CD4-positive, alpha-beta T cell treated with Interferon gamma for 1 hour (primary cell): ENCODE data around the gene PPIAL4G.
A peak's percentile ranks its signal among the peaks of the same experiment; 100 is the strongest.
"Not testable (repeated sequence)": the region's sequence is repeated elsewhere in the genome, so short reads cannot be mapped to it uniquely, and the experiment has no call there.

Experiments
- DNase-seq: peaks from one replicate; pipeline ENCODE4 v3.0.0-alpha.2; 2020

The PPIAL4G gene

DNA sequence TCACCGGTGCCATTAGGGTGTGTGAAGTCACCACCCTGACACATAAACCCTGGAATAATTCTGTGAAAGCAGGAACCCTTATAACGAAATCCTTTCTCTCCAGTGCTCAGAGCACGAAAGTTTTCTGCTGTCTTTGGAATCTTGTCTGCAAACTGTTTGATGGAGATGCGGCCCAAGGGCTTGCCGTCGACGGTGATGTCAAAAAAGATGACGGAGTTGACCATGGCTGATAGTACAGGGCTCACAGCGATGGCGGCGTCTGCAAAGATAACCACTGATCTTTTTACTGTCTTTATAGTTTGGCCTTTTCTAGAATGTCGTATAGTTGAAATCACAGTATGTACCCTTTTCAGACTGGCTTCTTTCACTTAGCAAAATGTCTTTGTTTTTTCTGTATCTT lies at the start of gene PPIAL4G:
TSS of gene PPIAL4G (minus strand) at position 274 of the 400 bp plus-strand sequence. CDS start at position 224, 50 bp downstream.
- not testable (repeated sequence) for DNase-seq

DNA sequence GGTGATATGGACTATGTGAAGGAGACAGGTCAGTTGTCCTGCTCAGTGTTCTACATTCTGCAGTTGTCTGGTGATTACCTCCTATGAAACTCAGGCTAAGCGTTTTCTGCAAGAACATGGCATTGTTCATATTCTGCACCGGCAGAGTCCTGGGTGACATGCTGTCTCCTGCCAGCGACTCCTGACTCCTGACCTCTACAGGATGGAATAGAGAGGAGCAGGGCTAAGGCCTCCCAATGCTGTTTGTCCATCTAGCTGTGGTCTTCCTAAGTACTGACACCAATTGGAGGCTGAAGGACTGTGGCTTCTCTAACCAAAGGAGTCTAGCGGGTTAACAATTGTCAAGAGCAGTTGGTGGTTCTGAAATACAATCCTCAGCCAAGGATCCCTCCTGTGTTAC lies 49.1 kb upstream of the PPIAL4G start:
- not testable (repeated sequence) for DNase-seq

DNA sequence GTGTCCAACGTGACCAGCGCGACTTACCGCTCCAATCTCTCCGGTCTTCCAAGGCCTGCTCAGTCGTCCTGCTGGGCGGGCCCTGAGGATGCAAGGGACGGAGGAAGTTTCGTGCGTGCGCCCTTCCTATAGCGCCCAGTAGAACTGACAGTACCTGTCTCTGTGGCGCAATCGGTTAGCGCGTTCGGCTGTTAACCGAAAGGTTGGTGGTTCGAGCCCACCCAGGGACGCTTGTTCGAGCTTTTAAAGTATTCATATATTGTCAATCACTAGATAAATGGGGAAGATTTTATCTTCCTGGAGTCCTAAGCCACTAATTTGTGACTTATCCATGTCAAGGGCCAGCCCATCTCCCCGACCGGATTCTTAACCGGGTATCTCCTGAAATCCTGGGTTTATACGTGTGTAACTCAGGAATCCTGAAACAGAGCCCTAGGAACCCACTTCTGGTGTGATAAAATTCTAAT lies 46.0 kb upstream of the PPIAL4G start:
- DNase-seq = peak; percentile 69

DNA sequence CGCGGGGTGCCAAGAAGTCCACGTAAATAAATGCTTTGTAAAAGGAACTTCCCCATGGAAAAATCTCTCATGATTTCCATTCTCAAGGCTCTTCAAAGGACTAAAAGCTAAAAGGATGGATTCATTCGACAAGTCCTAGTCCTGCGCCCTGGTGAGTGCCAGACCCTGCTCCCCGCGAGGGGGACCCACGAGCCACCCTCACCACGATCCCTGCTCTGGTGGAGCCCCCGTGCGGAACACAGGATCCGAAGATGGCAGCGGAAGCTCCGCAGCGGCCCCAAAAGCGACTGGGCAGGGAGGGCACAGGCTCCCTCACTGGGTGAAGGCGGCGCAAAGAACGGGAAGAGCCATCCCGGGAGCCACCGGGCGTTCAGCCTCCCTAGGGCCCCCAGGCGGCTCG lies 45.5 kb upstream of the PPIAL4G start:
- DNase-seq = not testable (repeated sequence)

DNA sequence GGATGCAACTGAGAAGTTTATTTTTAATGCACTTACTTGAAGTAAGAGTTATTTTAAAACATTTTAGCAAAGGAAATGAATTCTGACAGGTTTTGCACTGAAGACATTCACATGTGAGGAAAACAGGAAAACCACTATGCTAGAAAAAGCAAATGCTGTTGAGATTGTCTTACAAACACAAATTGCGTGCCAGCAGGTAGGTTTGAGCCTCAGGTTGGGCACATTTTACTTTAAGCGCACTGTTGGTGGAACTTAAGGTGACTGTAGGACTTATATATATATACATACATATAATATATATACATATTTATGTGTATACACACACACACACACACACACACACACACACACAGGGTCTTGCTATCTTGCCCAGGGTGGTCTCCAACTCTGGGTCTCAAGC lies 43.5 kb upstream of the PPIAL4G start:
- DNase-seq = not testable (repeated sequence)

DNA sequence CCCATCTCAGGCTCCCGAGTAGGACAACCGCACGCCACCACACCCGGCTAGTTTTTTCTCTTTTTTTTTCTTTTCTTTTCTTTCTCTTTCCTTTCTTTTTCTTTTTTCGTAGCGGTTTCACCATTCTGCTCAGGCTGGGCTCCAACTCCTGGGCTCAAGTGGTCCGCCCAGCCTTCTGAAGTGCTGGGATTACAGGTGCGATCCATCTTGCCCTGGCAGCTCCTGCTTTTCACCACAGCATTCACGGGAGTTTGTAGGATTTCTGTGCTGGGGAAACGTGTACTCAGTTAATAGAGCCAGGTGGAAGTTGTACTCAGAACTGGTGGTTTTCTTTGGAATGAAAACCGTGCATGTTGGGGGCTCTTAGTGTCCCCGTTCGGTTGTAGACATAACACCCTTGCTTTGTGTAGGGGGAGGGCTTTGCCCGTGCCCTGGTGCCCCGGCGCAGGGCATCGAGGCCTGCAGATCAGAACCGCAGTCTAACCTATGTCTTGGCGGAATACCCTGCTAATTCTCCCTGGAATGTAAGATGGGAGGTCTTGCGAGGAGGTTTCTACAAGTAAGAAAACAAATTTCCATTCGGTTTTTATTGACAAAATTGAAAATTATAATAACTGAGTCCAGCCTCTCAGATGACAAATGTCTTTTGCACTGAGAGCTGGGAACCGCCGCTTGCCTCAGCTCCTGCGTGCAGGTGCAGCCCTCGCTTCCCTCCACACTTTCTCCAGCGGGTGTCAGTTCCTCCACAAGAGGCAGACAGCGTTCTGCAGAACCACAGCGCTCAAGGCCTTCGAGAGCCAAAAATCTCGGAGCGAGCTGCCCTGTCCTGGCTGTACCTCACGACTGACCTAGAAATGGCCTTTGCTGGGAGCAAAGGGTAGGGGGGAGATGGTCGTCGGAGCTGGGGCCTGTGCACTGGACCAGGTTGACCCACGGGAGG lies 40.4 kb upstream of the PPIAL4G start:
- DNase-seq = not testable (repeated sequence)

DNA sequence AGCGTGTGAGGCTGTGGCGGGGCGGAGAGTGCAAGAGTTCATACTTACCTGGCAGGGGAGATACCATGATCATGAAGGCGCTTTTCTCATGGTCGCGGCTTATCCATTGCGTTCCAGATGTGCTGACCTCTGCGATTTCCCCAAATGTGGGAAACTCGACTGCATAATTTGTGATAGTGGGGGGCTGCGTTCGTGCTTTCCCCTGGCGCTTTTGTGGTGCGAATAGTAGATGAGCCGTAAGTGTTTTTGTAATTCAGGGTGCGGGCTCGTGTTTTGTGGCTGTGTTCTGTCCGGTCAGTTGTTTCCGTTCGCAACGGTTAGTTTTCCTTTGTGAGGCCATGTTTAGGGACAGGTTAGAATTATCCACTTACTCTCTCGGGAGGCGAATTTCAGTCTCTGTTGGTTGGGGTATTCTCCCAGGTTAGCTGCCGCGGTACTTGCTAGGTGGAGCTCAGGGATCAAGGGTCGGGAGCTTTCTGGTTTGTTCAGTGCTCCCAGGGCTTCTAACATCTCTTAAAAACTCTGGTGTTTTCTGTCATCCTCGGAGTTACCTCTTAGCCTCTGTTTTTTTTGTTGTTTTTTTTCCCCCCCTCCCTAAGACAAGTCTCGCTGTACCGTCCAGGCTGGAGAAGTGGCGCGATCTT lies 39.6 kb upstream of the PPIAL4G start:
- peak; percentile 94 for DNase-seq

DNA sequence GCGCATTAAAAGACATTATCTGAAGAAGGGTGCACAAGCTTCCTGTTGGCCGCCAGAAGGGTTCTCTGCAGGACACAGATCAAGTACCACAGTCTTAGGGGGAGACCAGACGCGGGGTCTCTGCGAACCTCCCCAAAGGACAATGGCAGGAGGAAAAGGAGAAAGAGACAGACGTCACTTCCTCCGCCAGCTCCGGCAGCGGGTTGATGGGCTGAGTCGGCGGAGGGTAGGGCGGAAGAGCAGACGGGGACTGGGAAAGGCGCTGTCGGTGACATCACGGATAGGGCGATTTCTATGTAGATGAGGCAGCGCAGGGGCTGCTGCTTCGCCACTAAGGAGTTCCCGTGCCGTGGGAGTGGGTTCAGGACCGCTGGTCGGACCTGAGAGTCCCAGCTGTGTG lies 39.0 kb upstream of the PPIAL4G start:
- DNase-seq = peak; percentile 93

DNA sequence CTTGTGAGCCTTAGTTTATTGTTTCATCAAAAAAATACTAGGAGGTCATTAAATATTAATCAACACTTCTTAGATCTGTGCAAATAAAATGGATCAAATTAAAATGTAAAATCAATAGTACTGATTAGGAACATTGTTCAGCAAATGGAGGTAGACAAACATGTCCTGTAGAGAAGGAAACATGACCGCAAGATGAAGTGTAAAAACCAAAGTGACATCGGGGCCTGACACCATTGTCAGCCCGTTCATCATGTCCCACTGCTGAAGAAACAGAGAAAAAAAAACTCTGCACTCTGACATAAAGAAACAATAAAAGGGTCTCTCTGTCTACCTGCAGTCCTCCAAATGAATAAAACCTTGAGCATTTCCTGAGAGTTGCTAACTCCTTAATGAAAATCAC lies 31.2 kb upstream of the PPIAL4G start:
- not testable (repeated sequence) for DNase-seq

DNA sequence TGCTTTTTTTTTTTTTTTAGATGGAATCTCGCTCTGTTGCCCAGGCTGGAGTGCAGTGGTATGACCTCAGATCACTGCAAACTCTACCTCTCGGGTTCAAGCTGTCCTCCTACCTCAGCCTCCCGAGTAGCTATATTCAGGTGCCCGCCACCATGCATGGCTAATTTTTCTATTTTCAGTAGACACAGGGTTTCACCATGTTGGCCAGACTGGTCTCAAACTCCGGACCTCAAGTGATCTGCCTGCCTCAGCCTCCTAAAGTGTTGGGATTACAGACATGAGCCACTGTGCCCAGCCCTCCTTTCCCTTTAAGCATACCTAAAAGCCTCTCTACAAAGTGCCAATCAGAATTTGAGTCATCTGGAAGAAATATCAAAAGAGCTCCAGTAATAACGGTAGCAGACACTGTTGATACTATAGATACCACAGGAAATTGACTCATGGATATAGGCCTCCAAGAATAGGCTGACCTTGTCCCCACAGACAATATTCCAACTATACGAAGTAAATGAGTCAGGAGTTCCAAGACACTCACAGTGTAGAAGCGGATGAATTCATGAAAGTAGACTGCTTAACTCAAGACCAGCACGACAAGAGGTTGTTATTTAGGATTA lies 29.6 kb upstream of the PPIAL4G start:
- not testable (repeated sequence) for DNase-seq

DNA sequence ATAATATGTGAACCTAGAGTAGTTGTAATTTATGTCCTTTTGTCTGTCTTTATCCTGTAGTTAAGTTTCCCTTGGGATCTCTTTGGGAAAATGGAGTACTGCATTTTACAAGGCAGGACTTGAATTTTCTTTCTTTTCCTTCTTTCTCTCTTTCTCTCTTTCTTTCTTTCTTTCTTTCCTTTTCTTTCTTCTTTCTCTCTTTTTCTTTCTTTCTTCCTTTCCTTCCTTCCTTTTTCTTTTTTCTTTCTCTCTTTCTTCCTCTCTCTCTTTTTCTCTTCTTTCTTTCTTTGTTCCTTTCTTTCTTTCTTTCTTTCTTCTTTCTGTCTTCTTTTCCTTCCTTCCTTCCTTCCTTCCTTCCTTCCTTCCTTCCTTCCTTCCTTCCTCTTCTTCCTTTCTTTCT lies 10.8 kb upstream of the PPIAL4G start:
- not testable (repeated sequence) for DNase-seq

DNA sequence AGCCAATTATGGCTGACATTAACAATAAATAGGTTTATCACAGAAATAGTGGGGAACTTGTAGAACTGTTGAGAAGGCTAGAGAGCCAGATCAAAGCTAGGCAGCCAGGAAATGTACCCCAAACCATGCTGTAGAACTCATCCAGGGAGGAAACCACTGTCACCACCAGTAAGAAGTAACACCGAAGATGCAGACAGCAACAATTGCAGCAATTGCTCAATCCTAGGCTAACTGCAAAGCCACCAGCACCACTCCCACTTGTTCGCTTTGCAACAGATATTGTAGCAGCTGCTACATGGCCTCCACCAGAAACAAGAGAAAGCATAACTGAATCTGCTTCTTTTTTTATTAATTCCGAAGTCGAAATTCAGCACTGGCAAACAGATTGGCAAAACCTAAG lies 2.0 kb downstream of the PPIAL4G start:
- DNase-seq = peak; percentile 32

DNA sequence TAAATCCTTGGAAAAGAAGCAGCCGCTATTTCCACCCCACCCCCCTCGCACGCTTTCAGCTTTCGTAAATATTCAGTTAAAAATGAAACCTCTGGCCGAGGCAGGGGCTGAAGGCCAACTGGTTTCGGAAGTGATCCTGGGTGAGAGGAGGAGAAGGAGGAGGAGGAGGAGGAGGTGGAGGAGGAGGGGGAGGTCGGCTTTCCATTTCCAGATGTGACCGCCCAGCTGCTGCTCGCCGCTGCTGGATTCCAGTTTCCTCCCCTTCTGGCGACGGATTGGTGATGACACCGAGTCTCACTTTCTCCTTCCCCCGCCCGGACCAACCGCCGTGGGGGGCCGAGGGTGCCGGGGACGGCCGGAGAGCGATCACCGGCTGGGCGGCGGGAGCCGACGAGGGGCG lies 23.4 kb downstream of the PPIAL4G start:
- DNase-seq = not testable (repeated sequence)

DNA sequence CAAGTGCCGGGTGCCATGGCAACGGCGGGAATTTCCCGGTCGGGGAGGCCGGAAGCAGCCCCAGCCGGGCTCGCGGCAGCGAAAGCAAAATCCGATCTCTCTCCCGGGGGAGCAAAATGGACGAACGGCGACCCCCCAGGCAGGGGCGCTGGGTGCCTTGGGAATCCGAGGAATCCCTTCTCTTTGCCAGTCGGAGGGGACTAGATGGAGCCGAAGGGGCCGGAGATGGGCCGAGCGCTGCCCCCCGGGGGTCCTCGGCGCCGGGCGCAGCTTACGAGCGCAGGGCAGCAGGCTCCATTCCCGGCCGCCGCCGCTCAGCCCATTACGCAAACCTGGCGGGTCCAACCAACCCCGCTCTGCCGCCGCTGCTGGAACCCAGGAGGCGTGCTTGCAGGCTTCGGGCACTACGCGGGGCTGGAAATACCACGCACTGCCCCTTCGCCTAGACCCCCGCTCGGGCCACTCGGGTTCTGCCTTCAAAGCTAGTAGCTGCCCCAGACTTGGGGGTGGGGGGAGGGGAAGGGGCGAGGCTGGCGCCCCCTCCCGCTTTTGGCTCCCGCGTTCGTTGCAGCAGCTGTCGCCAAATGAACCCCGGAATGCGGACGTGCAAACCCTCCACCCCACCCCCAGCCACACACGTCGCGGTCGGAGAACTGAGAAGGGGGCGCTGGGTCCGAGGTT lies 24.1 kb downstream of the PPIAL4G start:
- peak; percentile 66 for DNase-seq

DNA sequence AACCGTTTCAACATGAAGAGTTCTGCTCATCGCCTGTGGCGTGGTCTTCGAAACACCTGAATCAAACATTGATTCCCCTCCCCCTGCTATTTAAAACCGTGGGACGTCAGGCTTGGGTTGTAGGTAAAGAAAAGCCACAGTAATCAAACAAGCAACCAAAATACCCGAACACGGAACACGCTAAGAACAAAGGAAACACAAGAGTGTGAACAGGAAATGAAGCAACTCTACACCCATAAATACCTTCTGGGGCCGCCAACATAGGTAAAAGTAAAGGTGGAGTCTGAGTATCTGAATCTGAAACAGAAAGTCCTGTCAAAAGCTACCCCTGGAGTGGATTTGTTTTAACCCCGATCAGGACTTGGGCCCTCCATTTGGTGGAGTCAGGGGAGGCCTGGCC lies 24.7 kb downstream of the PPIAL4G start:
- peak; percentile 75 for DNase-seq

DNA sequence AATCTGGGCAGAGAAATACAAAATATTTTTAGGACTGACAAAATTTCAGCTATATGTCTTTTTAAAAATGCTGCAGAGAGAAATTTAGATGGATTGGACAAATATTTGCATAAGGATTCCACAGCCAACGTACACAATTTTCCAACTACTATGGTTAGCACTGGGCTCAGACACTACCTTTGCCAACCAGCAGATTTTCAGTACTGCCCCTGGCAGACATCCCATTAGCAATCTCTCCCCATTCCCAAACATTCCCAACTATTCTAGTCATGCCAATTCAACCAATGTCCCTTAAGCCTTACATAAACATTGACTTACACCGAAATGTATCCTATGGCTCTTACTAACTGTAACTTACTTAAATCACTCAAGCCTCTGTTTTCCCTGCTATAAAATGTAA lies 30.3 kb downstream of the PPIAL4G start:
- not testable (repeated sequence) for DNase-seq

DNA sequence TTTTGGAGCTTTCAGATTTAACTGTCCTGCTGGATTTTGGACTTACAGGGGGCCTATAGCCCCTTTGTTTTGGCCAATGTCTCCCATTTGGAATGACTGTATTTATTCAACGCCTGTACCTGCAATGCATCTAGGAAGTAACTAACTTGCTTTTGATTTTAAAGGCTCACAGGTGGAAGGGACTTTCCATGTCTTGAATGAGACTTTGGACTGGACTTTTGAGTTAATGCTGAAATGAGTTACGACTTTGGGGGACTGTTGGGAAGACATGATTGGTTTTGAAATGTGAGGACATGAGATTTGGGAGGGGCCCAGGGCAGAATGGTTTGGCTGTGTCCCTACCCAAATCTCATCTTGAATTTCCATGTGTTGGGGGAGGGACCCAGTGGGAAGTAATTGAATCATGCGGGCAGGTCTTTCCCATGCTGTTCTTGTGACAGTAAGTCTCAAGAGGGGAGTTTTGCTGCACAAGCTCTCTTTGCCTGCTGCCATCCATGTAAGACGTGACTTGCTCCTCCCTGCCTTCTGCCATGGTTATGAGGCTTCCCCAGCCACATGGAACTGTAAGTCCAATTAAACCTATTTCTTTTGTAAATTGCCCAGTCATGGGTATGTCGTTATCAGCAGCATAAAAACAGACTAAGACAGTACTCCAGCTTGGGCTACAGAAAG lies 43.3 kb downstream of the PPIAL4G start:
- not testable (repeated sequence) for DNase-seq

DNA sequence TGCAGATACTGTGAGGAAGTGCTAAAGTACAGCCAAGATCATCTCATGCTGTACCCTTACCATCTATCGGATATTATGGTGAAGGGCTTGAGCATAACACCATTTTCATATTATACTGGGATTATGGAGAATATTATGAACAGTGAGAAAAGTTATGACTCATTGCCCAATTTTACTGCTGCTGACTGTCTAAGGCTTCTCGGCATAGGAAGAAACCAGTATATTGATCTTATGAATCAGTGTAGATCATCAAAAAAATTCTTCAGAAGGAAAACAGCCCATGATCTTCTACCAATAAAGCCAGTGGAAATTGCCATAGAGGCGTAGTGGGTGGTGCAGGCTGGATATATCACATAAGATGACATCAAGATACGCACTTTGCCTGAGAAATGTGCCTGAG lies 47.7 kb downstream of the PPIAL4G start:
- DNase-seq = no peak

DNA sequence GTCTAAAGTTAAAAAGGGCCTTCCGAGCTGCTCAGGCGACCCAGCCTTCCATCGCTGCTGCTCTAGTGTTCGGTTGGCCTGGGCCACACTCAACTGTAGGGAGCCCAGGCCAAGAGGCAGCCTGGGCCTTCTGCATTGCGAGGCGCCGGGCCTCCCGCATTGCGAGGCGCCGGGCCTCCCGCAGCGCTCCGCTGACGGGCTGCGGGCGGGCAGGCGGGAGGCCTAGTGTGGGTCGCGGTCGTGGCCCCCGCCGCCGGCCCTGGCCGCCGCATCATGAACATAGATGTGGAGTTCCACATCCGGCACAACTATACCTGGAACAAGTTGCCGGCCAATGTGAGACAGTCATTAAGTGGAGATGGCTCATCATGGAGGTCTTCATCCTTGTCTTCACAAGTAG lies 48.3 kb downstream of the PPIAL4G start:
- DNase-seq = no peak

DNA sequence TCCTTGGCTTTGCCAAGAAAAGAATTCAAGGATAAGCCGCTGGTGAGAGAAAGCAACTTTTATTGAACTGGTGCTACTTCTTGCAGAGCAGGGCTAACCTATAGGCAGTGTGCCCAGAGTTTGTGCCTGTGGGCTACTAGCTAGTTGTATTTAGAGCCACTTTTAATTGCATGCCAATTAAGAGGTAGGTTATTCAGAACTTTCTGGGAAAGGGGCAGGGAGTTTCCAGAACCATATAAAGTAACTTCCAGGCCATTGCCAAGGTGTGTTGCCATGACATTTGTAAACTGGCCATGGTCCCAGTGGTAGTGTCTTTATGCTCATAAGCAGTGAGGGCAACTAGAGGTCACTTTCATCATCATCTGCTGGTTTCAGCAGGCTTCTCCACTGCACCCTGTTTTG lies 50.2 kb downstream of the PPIAL4G start:
- DNase-seq = not testable (repeated sequence)
